Stimulated activated CD4-positive, alpha-beta T cell treated with anti-CD3 and anti-CD28 coated beads, Interleukin-15, amount 100 ng/mL, for 1 hour (primary cell): ENCODE measurements around the gene DTD2.
"Not testable (repeated sequence)": the region's sequence is repeated elsewhere in the genome, so short reads cannot be mapped to it uniquely, and the experiment has no call there.

Experiments used
- DNase-seq, 2 donors: peaks; one replicate each; pipeline ENCODE4 v3.0.0-alpha.2; 2020; ENCODE audit warnings: low read depth in 1 of 2, low spot score in 1 of 2

DTD2 gene

DNA sequence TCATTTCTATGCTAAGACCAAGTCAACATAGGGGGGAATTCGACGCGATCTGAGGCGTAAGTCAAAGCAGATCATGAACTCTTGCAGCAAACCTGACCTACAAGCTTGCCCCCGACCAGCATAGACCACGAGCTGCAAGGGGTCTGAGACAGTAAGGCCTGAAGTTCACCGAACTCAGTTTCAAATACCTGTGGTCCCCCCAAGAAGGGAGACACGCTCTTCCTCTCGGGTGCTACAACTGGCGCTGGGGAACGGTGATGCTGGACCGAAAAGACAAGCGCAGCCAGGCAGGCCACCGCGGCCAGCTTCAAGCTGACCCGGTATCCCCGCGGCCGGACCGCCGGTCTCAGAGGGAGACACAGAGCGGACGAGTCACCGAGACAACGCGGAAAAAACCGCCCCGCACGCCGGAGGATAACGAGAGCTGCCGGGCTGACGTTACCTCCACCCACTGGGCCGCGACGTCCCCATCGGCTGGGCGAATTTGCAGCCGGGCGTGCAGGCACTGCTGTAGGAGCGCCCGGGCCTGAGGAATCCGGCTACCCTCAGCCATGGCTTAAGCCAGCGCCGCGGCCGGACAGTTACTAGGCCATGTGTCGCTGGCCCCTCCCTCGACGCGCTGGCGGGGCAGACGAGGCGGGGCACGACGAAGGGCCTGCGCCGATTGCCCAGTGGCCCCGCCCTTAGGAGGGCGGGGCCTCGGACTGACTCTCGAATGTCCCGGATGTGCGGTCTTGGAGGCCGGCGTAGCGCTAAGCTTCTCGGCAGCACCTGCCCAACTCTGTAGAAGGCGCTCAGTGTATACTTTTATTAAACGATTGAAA, at the start of gene DTD2:
DTD2 (minus strand) TSS at position 666 of the 824 bp plus-strand sequence; CDS start at position 553, 113 bp downstream.
- DNase-seq = peak; percentile 82 to 90

DNA sequence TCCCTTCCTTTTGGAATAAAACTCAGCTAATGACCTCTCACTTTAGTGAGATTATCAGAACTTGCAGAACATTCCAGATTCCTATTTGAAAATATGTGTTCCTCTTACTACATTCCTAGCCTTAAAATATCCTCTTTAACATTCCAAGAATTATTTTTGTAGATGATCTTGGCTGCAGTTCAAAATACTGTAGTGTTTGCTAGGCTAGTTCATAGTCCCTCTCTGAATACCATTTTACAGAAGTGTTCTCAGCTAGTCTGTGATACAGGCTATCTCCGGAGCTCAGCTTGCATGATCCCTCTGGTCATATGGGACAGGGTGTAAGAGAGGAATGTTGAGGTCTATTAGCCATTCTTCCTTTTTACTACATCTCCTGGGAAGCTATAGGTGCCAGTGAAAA, 48.1 kb upstream of the DTD2 start:
- no peak for DNase-seq

DNA sequence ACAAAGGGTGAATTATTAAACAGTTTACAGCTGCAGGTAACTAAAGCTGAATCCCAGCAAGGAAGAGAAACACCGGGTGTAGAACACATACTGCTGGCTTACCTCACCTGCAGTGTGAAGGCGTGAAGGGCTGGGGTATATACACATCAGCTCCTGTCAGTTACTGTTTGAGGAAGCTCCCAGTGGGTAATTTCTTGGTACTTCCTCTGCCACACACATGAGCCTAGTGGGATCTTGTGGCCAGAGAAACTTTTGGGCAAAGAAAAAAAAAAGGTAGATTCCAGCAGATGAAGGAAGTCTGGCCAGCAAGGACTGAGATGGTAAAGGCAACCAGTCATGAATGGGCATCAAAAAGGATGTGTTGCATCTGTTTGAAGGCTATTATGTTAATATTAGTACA, 44.6 kb upstream of the DTD2 start:
- DNase-seq = no peak

DNA sequence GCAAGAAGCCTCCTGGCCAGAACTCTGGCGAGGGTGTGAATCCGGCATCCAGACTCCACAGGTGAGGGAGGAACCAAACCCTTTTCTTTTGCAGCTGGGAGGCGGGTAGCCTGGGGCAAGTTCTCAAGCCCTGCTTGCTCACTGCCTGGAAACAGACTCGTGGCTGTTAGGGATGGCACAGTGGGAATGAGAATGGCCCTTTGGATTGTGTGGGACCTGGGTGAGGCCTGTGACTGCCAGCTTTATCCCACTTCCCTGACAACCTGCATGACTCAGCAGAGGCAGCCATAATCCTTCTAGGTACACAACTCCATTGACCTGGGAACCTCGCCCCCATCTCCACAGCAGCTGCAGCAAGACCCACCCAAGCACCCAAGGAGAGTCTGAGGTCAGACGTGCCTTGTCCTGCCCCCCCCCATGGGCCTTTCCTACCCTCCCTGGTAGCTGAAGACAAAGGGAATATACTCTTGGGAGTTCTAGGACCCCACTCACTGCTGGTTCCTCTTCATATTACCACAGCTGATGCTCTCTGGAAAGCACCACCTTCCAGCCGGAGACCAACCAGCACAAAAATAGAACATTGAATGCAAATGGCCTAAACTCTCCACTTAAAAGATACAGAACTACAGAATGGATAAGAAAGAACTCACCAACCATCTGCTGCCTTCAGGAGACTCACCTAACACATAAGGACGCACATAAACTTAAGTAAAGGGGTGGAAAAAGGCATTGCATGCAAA, 35.6 kb upstream of the DTD2 start:
- DNase-seq = no peak

DNA sequence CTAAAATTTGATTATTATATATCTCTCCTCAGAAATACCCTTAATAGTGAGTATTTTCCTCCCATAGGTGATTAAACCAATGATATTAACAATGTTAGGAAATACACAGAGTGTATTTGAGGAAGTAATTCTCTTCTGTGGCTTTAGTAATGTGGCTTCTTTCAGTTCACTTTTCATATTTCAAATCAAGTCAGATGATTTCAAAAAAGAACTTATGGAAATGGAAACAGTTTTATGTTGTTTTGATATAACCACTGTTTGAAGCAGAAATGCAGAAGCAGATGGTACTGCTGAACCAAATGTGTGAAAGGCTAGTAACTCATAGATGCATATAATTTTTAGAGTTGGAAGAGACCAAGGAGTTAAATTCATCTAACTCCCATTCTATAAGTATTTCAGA, 32.4 kb upstream of the DTD2 start:
- no peak for DNase-seq

DNA sequence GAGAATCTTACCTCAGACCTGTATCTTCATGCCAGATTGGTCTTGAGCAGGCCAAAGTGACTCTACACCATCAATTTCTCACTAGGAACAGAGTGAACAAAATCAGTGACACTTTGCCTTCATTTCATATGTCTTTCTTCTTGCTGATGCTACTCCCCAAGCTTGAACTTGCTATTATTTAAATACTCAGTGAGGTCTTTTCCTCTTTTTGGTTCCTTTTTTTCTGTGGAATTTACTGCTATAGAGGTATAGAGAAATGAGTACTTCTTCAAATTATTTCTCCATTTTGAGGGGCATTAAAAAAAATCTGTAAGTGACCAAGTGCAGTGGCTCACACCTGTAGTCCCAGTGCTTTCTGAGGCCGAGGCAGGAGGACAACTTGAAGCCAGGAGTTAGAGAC, 30.6 kb upstream of the DTD2 start, which contains the start of gene GPR33:
GPR33 (minus strand) TSS at position 154 of the 400 bp plus-strand sequence. CDS start 4,074 bp downstream, outside the sequence.
- no peak for DNase-seq

DNA sequence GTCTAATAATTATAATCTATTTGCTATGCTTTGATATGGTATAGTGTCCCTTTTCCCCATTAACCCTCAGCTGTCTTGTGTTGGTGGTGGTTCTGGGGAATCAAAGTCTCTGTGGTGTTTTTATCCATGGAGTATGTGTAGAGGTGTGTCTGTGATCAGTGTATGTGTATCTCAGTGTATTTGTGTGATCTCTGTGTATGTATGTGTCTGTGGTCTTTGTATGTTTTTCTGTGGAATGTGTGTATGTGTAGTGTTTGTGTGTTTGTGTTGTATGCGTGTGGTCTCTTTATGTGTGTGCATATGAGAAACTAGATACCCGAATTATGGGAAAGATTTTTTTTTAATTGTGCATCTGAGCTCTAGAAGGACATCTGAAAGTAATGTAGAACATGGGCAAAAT, 29.5 kb upstream of the DTD2 start:
- no peak for DNase-seq

DNA sequence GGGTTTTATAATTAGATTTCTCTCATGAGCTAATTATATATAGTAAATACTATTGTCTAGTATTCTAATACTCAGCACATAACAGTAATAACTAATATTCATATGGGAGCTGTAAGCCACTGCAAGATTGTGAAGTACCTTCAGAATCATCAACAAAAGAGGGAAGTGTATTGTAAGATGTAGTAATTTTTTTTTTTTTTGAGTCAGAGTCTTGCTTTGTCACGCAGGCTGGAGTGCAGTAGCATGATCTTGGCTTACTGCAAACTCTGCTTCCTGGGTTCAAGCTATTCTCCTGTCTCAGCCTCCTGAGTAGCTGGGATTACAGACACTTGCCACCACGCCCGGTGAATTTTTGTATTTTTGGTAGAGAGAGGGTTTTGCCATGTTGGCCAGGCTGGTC, 27.4 kb upstream of the DTD2 start:
- DNase-seq = no peak

DNA sequence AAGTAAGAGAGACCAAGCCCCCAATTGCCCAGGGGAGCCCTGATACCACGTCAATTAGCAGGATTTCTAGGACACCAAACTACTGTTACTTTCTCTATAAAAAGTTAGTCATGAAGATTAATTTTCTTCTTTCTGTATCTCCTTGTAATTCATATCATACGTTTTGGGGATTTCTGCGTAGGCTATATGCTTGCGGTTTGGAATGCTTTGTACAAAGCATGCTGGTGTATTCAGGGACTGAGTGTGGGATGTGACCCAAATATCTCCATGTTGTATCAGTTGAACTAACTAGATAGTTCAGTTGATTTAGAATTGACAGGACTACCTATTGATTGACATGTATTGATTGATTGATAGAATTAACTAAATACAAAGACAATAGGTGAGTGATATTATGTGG, 22.9 kb upstream of the DTD2 start:
- no peak for DNase-seq

DNA sequence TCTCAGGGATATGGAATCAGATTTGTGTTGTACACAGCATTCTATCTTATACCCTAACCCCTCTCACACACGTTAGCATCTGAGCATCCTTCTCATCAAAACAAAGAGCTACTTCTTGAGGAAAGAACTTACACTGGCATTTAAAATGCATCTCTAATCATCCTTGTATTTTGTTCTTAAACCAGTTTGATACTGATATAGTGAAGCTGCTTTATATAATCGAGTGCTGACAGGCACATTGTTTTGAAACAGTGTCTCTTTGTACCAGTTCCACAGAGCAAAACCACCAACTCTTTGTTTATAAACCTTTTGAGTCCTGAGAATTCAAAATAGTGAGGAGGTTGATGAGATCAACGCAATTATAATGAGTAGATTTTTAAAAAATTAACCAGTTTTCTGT, 21.7 kb upstream of the DTD2 start:
- DNase-seq = no peak

DNA sequence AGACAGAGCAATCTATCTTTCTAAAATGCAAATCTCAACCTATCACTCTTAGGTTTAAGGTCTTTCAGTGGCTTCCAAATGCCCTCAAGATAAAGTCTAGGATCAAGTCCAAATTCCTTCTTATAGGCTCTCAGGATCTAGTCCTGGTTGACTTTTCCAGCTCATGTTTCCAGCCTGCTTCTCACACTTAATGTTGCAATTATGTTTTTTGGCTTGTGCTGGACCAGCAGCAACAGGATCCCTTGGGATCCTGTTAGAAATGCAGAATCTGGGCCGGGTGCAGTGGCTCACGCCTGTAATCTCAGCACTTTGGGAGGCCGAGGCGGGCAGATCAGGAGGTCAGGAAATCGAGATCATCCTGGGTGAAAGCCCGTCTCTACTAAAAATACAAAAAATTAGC, 19.9 kb upstream of the DTD2 start:
- no peak for DNase-seq

DNA sequence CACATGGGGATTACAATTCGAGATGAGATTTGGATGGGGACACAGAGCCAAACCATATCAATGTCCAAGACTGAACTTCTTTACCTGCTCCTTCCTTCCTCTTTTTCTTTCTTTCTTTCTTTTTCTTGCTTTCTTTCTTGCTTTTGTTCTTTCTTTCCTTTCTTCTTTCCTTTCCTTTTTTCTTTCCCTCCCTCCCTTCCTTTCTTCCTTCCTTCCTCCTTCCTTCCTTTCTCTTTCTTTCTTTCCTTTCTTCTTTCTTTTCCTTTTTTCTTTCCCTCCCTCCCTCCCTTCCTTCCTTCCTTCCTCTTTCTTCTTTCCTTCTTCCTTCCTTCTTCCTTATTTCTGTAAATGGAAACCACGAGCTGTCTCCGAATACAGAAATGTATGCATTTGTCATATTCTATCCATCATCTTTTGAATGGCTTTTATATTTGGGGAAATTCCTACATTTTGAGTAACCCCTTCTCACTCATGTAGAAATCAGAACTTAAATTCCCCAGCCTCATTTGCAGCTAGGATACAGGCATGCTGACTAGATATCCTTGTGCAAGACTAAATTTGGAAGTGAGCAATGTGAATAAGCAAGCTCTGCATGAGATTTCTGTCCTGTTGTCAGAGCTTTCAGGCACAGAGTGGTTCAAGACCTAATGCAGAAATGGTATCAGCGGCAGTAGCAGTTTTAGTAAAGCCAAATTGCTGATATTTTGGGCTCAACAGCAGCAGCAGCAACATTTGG, 19.0 kb upstream of the DTD2 start:
- DNase-seq = no peak

DNA sequence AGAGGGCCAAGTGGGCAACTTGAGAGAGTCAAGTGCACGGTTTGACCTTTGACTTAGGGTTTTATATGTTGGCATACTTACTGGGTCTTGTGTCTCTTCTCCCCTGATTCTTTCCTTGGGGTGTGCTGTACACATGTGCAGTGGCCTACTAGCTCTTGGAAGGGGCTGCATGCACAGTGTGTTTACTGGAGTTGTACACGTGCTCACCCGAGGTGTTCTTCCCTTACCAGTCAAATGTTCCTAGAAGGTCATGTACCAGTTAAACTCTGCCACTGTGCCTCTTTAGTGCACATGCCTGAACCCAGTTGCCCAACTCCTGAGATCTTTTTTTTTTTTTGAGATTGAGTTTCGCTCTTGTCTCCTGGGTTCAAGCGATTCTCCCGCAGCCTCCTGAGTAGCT, 9.2 kb upstream of the DTD2 start:
- no peak for DNase-seq

DNA sequence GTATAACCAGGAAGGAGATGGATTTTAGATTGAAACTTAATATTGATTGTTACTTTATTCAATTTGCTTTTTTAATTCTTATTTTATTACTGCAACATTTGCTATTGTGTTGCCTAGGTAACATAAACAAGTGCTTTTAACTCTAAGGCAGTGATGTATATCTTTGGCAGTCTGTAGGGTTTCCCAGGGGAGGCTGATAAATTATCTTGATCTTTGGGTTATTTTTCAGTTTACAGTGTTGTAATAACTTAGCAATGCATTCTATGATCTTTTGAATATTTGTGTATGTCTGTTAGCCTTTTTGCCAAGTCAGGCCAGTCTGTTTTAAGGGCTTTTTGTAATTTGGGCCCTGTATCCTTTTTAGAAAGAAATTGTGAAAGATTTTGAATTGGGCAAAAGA, 7.8 kb upstream of the DTD2 start:
- DNase-seq = no peak

DNA sequence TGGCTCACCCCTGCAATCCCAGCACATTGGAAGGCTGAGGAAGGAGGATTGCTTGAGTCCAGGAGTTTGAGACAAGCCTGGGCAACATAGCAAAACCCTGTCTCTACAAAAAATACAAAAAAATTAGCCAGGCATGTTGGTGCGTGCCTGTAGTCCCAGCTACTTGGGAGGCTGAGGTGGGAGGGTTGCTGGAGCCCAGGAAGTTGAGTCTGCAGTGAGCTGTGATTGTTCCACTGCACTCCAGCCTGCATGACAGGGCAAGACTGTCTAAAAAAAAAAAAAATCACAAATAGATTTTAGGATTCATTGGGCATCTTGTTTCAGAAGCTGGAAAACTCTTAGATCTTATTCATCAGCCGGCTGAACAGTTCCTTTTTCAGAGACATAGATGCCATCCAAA, 5.1 kb upstream of the DTD2 start:
- DNase-seq = not testable (repeated sequence)

DNA sequence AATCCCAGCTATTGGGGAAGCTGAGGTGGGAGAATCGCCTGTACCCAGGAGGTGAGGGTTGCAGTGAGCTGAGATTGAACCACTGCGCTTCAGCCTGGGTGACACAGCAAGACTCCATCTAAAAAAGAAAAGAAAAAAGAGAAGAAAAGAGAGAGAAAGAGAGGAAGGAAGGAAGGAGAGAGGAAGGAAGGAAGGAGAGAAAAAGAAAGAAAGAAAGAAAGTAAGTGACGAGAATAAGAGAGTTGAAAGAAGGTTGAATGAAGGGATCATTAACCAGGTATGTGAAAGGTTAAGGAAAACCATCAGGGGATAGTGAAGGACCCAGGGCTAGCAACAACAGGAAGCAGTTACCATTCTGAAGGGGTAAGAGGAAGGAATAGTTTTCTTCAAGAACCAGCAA, 4.2 kb upstream of the DTD2 start:
- DNase-seq = no peak

DNA sequence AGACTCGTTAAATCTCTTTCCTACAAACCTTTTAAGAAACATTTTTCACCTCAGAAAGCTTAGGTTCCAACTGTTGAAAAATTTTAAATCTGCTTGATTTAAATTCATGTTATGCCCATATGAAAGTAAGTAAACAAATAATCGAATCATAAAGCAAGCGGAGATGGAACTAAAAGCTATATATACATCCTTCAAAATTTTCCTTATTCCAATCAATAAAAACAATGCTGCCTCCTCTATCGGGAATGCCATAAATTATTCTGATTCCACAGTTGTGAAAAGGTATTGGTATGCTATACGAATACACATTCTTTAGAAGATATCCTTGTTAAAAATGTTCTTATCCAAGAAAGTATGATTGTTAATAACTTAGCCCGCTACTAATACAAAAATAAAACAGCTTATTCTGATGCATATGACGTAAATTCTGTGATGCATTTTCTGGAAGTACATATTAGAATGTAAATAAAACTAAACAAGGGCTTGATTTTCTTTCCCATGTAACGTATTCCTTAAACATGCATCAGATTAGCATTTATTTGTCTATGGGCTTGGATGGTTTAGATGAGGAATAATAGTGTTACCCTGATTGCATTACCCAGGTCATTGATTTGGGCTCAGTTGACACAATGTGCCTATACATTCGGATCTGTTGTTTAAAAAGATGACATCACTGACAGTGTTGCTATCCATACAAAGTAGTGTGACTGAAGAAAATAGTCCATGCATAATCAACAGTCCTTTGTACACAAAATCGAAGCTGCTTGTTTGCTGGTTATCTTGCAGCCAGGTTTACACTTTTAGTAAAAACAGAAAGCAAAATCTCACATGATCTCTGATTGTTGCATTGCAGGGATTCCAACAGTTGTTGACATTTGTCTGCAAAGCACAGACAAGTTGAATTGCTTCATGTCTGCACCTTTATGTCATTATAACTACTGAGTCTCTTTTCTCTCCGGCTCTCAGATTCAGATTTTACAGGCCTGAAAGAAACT, 656 bp upstream of the DTD2 start:
- DNase-seq = no peak

DNA sequence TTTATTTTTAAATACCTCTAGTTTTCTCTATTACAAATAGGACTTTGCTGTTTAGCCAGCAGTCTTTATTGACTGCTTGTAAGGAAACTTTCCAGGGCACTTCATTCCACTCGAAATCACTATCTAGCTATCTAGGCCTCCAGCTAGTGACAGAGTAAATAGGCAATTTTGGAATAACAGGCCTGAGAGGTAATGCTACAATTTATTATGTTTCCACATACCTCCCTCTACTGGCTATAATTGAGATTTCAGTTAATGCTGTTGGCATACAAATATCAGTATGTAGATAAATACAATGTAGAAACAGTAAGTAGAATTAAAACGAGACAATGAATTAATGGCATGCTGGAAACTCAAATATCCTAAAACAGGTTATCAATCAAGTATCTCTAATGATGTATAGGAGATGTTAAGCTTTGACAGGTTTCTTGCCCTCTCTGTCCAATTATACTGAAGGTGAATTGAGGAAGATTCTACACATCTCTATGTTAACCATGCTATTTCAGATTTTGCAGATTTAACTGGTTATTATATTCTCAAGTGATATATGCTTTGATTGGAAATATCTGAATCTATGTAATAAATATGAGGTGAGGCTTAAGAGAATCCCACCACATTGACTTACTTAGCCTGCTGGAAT, 7.2 kb downstream of the DTD2 start:
- no peak for DNase-seq

DNA sequence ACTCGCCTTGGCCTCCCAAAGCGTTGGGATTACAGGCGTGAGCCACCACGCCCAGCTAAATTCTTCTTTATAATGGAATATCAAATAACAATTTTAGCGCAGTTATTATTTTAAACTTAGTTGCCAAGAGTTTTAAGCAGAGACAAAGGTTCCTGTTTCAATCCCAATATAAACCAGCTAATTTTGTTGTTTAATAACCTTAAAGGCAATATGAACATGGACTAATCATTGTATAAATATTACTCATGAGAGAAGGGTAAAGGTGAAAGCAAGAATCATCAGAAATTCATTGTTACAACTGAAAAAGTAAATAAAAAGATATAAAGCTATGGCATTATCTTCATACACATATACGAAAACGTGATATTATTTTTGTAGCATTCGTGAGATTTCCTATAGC, 8.2 kb downstream of the DTD2 start:
- DNase-seq = no peak

DNA sequence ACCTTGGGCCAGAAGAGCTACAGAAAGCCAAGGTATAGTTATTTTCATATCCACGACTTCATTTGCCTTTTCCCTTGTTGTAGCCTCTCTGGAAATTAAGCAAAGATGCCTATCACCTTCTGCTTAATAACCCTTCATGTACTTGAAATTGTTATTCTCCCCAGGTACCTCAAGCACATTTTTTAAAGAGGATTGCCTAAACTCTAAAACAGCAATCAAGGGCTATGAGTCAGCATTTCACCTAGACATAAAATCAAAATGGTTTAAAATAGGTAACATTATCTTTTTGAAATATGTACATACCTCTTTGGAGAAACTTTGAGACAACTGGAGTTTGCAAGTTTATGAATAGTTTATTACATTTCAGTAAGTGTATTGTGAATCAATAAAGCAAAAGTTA, 11.6 kb downstream of the DTD2 start:
- no peak for DNase-seq
